Small intestine (tissue), 7 donors: ENCODE results near the gene EPB41L3. TPM values are rescaled to one million over a fixed set of nuclear protein-coding genes. Genes with fewer than 3 reads are reported as not detected.

Experiments
- DNase-seq, 2 donors: peaks; one replicate each; pipeline versions ENCODE4 v3.0.0 to v3.0.0-alpha.2; 2013
- FAIRE-seq: peaks from 2 replicates; lab custom pipeline; 2012; peaks lifted over from hg19 to GRCh38; lab: Jason Lieb, UNC
- H3K27ac ChIP-seq, 3 donors: one replicate each; pipeline ENCODE4 v1.5.1; 2013; ENCODE audit warnings: low read length in 2 of 3, mild to moderate bottlenecking in 2 of 3, control low read depth in 1 of 3, inconsistent platforms in 1 of 3, low read depth in 1 of 3, moderate library complexity in 1 of 3
- H3K27me3 ChIP-seq, 3 donors: one replicate each; pipeline ENCODE4 v1.6.1; 2013; ENCODE audit warnings: low read length in 3 of 3, inconsistent platforms in 1 of 3; ENCODE audit not compliant: control insufficient read depth in 3 of 3, insufficient read depth in 3 of 3
- H3K36me3 ChIP-seq, 3 donors: one replicate each; pipeline ENCODE4 v1.6.1; 2013; ENCODE audit warnings: low read length in 3 of 3, inconsistent platforms in 1 of 3, low read depth in 1 of 3, mild to moderate bottlenecking in 1 of 3, moderate library complexity in 1 of 3; ENCODE audit not compliant: control insufficient read depth in 3 of 3, insufficient read depth in 2 of 3
- H3K4me1 ChIP-seq, 3 donors: one replicate each; pipeline ENCODE4 v1.6.1; 2013; ENCODE audit warnings: low read length in 2 of 3, inconsistent platforms in 1 of 3, low read depth in 1 of 3, mild to moderate bottlenecking in 1 of 3, moderate library complexity in 1 of 3; ENCODE audit not compliant: control insufficient read depth in 3 of 3, insufficient read depth in 2 of 3
- H3K4me3 ChIP-seq, 3 donors: one replicate each; pipeline ENCODE4 v1.5.1; 2013; ENCODE audit warnings: low read length in 3 of 3, control low read depth in 1 of 3, inconsistent platforms in 1 of 3, low read depth in 1 of 3, mild to moderate bottlenecking in 1 of 3, moderate library complexity in 1 of 3
- H3K9me3 ChIP-seq, 2 donors: one replicate each; pipeline ENCODE4 v1.6.1; 2013; ENCODE audit warnings: low read depth in 1 of 2, low read length in 1 of 2; ENCODE audit not compliant: control insufficient read depth in 2 of 2, insufficient read depth in 1 of 2
- WGBS, 3 donors: extraction: QIAGEN DNeasy Blood & Tissue Kit; methylation state at CpG; one replicate each; pipeline ENCODE4 v1.1.7; 2013; 5-methylcytosine and 5-hydroxymethylcytosine counted together
- polyA plus RNA-seq, 4 donors: library from polyadenylated mRNA; stranded (reverse) in 3 of 4; unstranded in 1 of 4; fragments of 200-250 nt in 3 of 4; fragments of 120-200 nt in 1 of 4; gene quantifications; one replicate each; pipeline versions ENCODE4 v1.2.1 to v1.2.3, GENCODE V29; 2013
- donor health status: healthy with polysubstance abuse.
- donor health status: control.
- donor health status: control.
- donor health status: Bipolar disorder and iron deficiency.
- donor health status: healthy.

The EPB41L3 gene
- polyA plus RNA-seq, 4 donors: 36.6 to 167 (median 80.2) TPM

- H3K27ac ChIP-seq: no peak overlapping the region
- H3K4me3 ChIP-seq: no peak overlapping the region
- no peak for DNase-seq
- no peaks in the 10 kb centered on the region for H3K9me3 ChIP-seq
- H3K36me3 ChIP-seq: peaks cover 0 to 6% (median 3%) of the 10 kb centered on the region in 3 donors
- H3K27me3 ChIP-seq: no peaks in the 10 kb centered on the region
- H3K4me1 ChIP-seq: no peaks in the 10 kb centered on the region
- no peak for FAIRE-seq
- 67 to 84% (median 78%) methylated on average over 7 of the region's 7 CpGs for WGBS, 3 donors
Measured at GRCh38 chr18:5455674-5456073, 88.1 kb downstream of the EPB41L3 start.

DNA sequence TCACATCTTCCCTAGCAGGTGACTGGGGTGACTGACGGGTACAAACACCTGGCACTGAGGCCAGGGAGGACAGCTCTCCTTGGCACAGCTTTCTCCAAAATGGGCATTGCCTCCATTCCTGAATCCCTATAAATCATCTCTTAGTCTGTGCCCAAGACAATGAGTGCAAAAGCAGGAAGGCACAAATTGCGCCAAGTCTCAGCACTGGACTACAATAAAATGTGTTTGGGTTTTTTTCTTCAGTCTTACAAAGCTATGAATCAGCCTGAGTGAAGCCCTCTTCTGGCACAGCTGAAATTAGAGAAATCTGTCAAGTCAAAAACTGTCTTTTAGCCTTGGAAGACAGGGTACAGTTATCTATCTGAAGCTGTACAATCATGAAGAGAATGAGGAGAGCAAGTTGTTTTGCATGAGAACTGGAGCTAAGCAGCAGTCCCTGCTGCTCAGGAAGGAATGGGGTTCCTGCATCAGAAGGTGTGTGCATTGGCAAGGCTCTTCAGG is 90.8 kb downstream of the EPB41L3 start:
- no peak for DNase-seq
- no peaks in the 10 kb centered on the region for H3K27me3 ChIP-seq
- H3K27ac ChIP-seq: no peak overlapping the region
- no peaks in the 10 kb centered on the region for H3K4me1 ChIP-seq
- FAIRE-seq: no peak
- no peaks in the 10 kb centered on the region for H3K9me3 ChIP-seq
- WGBS, 3 donors: 84 to 96% (median 93%) methylated on average over 2 of the region's 2 CpGs
- H3K4me3 ChIP-seq: no peak overlapping the region
- peaks cover 0 to 5% (median 3%) of the 10 kb centered on the region in 3 donors for H3K36me3 ChIP-seq

GRCh38 chr18:5451871-5452270 is 91.9 kb downstream of the EPB41L3 start:
- Histone ChIP-seq H3K36me3 (peaks cover 0 to 3% (median 3%) of the 10 kb centered on the region in 3 donors), H3K4me1 (no peaks in the 10 kb centered on the region), H3K9me3 (no peaks in the 10 kb centered on the region), H3K27ac (no peak overlapping the region), H3K27me3 (no peaks in the 10 kb centered on the region), H3K4me3 (no peak overlapping the region)
- WGBS, 3 donors: 91 to 96% (median 93%) methylated on average over 9 of the region's 9 CpGs
- DNase-seq (no peak), FAIRE-seq (no peak)

GRCh38 chr18:5451150-5451549 is 92.6 kb downstream of the EPB41L3 start:
- no peaks in the 10 kb centered on the region for H3K4me1 ChIP-seq
- DNase-seq (no peak), FAIRE-seq (no peak)

DNA sequence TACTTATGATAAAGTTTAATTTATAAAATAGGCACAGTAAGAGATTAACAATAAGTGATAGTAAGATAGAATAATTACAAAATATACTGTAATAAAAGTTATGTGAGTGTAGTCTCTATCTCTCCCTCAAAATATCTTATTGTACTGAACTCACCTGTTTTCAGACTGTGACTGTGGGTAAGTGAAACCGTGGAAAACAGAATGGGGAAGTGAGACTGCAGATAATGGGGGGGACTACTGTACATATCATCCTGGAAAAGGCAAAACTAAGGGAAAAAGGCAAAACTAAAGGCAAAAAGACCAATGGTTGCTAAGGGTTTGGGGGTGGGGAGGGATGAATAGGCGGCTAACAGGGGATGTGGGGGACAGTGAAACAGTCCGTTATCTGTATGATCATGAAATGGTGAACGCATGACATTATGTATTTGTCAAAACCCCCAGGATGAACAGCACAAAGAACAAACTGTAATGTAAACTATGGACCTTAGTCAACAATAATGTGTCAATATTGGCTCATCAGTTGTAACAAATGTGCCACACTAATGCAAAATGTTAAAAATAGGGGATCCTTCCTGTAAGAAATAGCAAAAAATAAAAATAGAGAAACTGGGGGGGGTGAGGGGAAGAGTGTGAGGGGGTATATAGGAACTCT is 93.8 kb downstream of the EPB41L3 start:
- FAIRE-seq: no peak
- Histone ChIP-seq H3K27me3 (no peaks in the 10 kb centered on the region), H3K36me3 (peaks cover 0 to under 1% (median 0%) of the 10 kb centered on the region in 3 donors), H3K27ac (no peak overlapping the region), H3K4me3 (no peak overlapping the region), H3K9me3 (no peaks in the 10 kb centered on the region), H3K4me1 (no peaks in the 10 kb centered on the region)
- no peak for DNase-seq
- 80 to 91% (median 89%) methylated on average over 4 of the region's 4 CpGs for WGBS, 3 donors

More at GRCh38 chr18:5451150-5451549, 92.6 kb downstream of the EPB41L3 start:
- no peak overlapping the region for H3K4me3 ChIP-seq
- no peaks in the 10 kb centered on the region for H3K9me3 ChIP-seq
- no peak overlapping the region for H3K27ac ChIP-seq
- no peaks in the 10 kb centered on the region for H3K27me3 ChIP-seq
- no peaks in the 10 kb centered on the region for H3K36me3 ChIP-seq

- no peaks in the 10 kb centered on the region for H3K4me1 ChIP-seq
- H3K27me3 ChIP-seq: no peaks in the 10 kb centered on the region
- peaks cover 0 to 2% (median 0%) of the 10 kb centered on the region in 3 donors for H3K36me3 ChIP-seq
- no peak overlapping the region for H3K27ac ChIP-seq
- DNase-seq (no peak), FAIRE-seq (no peak)
- H3K9me3 ChIP-seq: no peaks in the 10 kb centered on the region
- H3K4me3 ChIP-seq: no peak overlapping the region
- 86 to 94% (median 93%) methylated on average over 7 of the region's 7 CpGs for WGBS, 3 donors
Measured at GRCh38 chr18:5447442-5447841, 96.4 kb downstream of the EPB41L3 start.

DNA sequence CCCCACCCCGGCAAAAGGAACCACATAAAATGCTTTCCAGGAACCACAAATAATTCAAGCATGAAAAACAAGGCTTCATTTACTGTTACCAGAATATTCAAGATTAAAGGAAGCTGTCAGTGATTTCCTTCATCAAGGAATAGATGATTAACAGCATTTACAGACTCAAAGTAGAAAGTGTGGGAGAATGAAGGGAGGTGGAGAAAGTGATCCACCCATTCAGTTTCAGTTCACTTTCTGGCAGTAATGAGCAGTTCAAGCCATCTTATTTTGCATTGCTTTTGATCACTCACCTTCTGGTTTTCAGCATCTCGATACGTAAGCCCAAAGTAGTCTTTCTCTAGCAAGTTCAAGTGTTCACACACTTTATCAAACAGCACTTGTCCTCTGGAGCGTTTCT is 99.0 kb downstream of the EPB41L3 start:
- no peak overlapping the region for H3K27ac ChIP-seq
- H3K27me3 ChIP-seq: no peaks in the 10 kb centered on the region
- no peak for FAIRE-seq
- no peak overlapping the region for H3K4me3 ChIP-seq
- H3K9me3 ChIP-seq: no peaks in the 10 kb centered on the region
- no peak for DNase-seq
- WGBS, 3 donors: 80 to 88% (median 84%) methylated on average over 4 of the region's 4 CpGs
- no peaks in the 10 kb centered on the region for H3K4me1 ChIP-seq
- peaks cover 0 to 2% (median 0%) of the 10 kb centered on the region in 3 donors for H3K36me3 ChIP-seq

DNA sequence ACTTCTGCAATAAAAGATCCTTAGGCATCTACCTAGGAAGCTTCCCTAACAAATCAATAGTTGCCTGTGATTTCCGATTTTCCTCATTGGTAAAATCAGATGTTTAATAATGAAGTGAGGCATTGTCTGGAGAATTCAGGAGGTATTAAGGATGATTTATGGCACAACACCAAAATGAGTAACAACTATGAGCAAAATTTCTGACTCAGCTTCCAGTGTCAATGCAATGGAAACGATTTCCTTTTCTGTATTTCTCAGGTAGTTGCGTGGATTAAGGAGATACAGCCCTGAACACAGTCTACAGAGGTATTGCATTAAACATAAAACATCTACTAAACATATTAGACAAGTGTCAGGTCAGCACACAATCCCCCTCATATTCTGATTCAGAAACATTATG is 99.5 kb downstream of the EPB41L3 start:
- Histone ChIP-seq H3K4me3 (no peak overlapping the region), H3K27ac (no peak overlapping the region), H3K36me3 (peaks cover 0 to 2% (median 0%) of the 10 kb centered on the region in 3 donors), H3K27me3 (no peaks in the 10 kb centered on the region), H3K4me1 (no peaks in the 10 kb centered on the region), H3K9me3 (no peaks in the 10 kb centered on the region)
- FAIRE-seq: no peak
- DNase-seq: no peak
- 60 to 72% (median 61%) methylated on average over 3 of the region's 3 CpGs for WGBS, 3 donors
